Measurements from ENCODE around the gene AGMO.

DNA sequence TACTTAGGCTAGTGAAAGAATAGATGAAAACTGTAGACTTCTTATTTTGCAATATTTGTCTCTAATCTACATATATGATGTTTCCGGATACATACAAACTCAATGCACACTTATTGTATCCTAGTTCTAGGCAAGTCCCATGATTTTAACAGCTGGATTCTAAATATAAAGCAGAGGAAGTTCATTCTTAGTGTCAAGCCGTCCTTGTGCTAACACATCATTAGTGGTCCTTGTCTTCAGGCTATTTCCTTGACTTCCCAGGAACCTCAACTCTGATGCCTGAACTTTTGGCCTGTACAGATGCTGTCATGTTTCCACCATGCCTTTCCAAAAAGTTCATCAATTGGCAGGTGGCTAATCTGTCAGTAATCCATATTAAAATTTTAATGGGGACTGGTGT, 357.4 kb downstream of the AGMO start:
- TF ChIP-seq POLR2AphosphoS5 (IDR thresholded peaks at IDR 0.05) (no peak), MXI1 (conservative IDR thresholded peaks at IDR 0.05; ENCODE audit: poor library complexity, severe bottlenecking) (no peak), TAF1 (IDR thresholded peaks at IDR 0.05; ENCODE audit: low read depth) (no peak)
- TF ChIP-seq, protein P1, sequence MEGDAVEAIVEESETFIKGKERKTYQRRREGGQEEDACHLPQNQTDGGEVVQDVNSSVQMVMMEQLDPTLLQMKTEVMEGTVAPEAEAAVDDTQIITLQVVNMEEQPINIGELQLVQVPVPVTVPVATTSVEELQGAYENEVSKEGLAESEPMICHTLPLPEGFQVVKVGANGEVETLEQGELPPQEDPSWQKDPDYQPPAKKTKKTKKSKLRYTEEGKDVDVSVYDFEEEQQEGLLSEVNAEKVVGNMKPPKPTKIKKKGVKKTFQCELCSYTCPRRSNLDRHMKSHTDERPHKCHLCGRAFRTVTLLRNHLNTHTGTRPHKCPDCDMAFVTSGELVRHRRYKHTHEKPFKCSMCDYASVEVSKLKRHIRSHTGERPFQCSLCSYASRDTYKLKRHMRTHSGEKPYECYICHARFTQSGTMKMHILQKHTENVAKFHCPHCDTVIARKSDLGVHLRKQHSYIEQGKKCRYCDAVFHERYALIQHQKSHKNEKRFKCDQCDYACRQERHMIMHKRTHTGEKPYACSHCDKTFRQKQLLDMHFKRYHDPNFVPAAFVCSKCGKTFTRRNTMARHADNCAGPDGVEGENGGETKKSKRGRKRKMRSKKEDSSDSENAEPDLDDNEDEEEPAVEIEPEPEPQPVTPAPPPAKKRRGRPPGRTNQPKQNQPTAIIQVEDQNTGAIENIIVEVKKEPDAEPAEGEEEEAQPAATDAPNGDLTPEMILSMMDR (IDR thresholded peaks at IDR 0.05; ENCODE audit: poor library complexity, severe bottlenecking) = no peak

Data from neural cell (in vitro differentiated cells).